GM12873 (cell line): ENCODE measurements around the gene ADSS2.

ENCODE experiments used
- CTCF ChIP-seq: IDR thresholded peaks from 2 replicates; pipeline ENCODE4 v1.5.1; 2012; ENCODE audit warnings: low read depth, mild to moderate bottlenecking, moderate library complexity, low read length, control low read depth; ENCODE audit not compliant: insufficient read depth; ENCODE audit errors: missing control alignments

The ADSS2 gene

GRCh38 chr1:244367399-244368114 is 84.2 kb downstream of the ADSS2 start:
- no peak for TF ChIP-seq CTCF

GRCh38 chr1:244365809-244366208 is 85.9 kb downstream of the ADSS2 start:
- no peak for TF ChIP-seq CTCF

- no peak for TF ChIP-seq CTCF
Observed at GRCh38 chr1:244362476-244362875, 89.2 kb downstream of the ADSS2 start.

GRCh38 chr1:244361764-244362473 is 89.8 kb downstream of the ADSS2 start:
- no peak for TF ChIP-seq CTCF
